IMR-90 (cell line): ENCODE results near the gene FMN1. TPM values are rescaled to one million over a fixed set of nuclear protein-coding genes. Genes with fewer than 3 reads are reported as not detected.

ENCODE experiments used
- CHD1 ChIP-seq: IDR thresholded peaks from 2 replicates; pipeline ENCODE4 v1.6.1; 2012; ENCODE audit warnings: low read depth, low read length, improper control_type of control experiment
- FOS ChIP-seq: fragments of 150-350 bp; IDR thresholded peaks from 2 replicates; pipeline ENCODE4 v1.6.1; 2016; ENCODE audit warnings: low read depth, low read length
- MAZ ChIP-seq: IDR thresholded peaks from 2 replicates; pipeline ENCODE4 v1.6.1; 2012; ENCODE audit warnings: low read depth, mild to moderate bottlenecking, low read length, improper control_type of control experiment, moderate library complexity, borderline replicate concordance
- MXI1 ChIP-seq: IDR thresholded peaks from 2 replicates; pipeline ENCODE4 v1.6.1; 2012; ENCODE audit warnings: low read depth, mild to moderate bottlenecking, low read length, moderate library complexity, borderline replicate concordance
- NFE2L2 ChIP-seq: fragments of 150-350 bp; IDR thresholded peaks from 2 replicates; pipeline ENCODE4 v1.6.1; 2016; ENCODE audit warnings: low read depth, mild to moderate bottlenecking, low read length
- POLR2A ChIP-seq: IDR thresholded peaks from 2 replicates; pipeline ENCODE4 v1.6.1; 2012; ENCODE audit warnings: mild to moderate bottlenecking, low read depth, low read length
- RFX5 ChIP-seq: IDR thresholded peaks from 2 replicates; pipeline ENCODE4 v1.8.0; 2012; ENCODE audit warnings: low read depth, mild to moderate bottlenecking, low read length, moderate library complexity
- polyA plus RNA-seq, 3 experiments: library from polyadenylated mRNA; depleted of rRNA; stranded (reverse); fragments of >200 nt; gene quantifications; 2 replicates each; pipeline ENCODE4 v1.2.3, GENCODE V29; 2012; ENCODE audit warnings: low replicate concordance in 1 of 3
- total RNA-seq: library from RNA; depleted of rRNA; stranded (reverse); fragments of >200 nt; gene quantifications from 2 replicates; pipeline ENCODE4 v1.2.3, GENCODE V29; 2012
- TF ChIP-seq, protein P1 (sequence below): fragments of 150-350 bp; IDR thresholded peaks from 2 replicates; pipeline ENCODE4 v1.6.1; 2016; ENCODE audit warnings: low read depth, mild to moderate bottlenecking, low read length, moderate library complexity, borderline replicate concordance

FMN1 gene
- total and polyA plus RNA-seq, 2 of the 4 experiments (the other 2 are of a cell fraction), result 7.3 to 17.6 TPM

DNA sequence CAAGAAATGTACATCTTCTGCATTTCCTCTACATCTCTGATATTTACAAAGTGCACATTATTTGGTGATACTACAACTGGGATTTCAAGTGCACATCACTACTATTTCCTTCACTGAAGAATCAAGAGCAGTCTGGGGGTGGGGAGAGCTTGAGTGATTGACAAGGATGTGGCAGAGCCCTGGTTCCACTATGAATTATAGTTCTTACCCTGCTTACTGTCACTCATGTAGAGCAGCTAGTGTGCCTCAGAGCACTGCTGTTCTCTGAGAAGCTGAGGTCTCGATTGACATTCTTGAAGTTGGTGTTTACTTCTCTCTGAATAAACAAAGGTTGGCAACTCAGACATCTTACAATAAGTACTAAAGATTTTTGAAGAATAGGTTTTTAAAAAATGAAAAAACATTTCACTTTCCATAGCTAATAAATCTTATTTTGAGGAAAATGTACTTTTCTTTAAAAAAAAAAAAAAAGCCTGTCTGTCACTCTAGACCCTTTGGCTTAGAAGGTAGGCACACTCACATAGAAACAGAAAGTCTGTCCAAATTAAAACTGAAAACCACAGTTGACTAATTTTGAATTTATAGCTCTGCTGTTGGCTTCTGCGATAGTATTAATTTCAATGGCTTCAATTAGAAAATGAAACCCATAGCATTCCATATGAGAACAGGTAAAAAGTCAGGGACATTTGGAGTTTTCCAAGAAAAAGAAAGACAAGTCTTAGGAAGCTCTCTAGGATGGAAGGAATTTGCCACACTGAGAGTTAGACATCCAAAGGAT, 471.2 kb downstream of the FMN1 start (continued):
- TF ChIP-seq, protein P1, sequence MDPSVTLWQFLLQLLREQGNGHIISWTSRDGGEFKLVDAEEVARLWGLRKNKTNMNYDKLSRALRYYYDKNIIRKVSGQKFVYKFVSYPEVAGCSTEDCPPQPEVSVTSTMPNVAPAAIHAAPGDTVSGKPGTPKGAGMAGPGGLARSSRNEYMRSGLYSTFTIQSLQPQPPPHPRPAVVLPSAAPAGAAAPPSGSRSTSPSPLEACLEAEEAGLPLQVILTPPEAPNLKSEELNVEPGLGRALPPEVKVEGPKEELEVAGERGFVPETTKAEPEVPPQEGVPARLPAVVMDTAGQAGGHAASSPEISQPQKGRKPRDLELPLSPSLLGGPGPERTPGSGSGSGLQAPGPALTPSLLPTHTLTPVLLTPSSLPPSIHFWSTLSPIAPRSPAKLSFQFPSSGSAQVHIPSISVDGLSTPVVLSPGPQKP, result no peak
- TF ChIP-seq FOS (no peak), POLR2A (no peak; the same call in 1 of the 2 replicates), MXI1 (no peak), NFE2L2 (no peak), MAZ (no peak), RFX5 (no peak), CHD1 (no peak)
